ENCODE data around the gene DGKZ.

DGKZ gene

GRCh38 chr11:46307369-46307768 is 39.9 kb upstream of the DGKZ start:
- Histone ChIP-seq H3K27ac (ENCODE audit: low read depth, low read length) (no peak overlapping the region), H3K4me3 (ENCODE audit: low read length) (no peak overlapping the region), H3K9ac (ENCODE audit: low read depth, low read length) (no peak overlapping the region; the same call in 1 of the 2 replicates), H3K4me1 (ENCODE audit: insufficient read depth, low read length) (peaks cover 21% of the 10 kb centered on the region), H3K36me3 (ENCODE audit: insufficient read depth, low read length) (peaks cover 3% of the 10 kb centered on the region; the same call in 1 of the 2 replicates), H3K9me3 (ENCODE audit: insufficient read depth, low read depth, low read length) (no peaks in the 10 kb centered on the region), H3K27me3 (ENCODE audit: insufficient read depth, low read length) (no peaks in the 10 kb centered on the region)
- 96% methylated on average over 3 of the region's 3 CpGs for WGBS

- Histone ChIP-seq H3K36me3 (ENCODE audit: insufficient read depth, low read length) (peaks cover 2% of the 10 kb centered on the region; the same call in 1 of the 2 replicates), H3K9me3 (ENCODE audit: insufficient read depth, low read depth, low read length) (no peaks in the 10 kb centered on the region), H3K27ac (ENCODE audit: low read depth, low read length) (no peak overlapping the region), H3K9ac (ENCODE audit: low read depth, low read length) (no peak overlapping the region; the same call in 1 of the 2 replicates), H3K4me3 (ENCODE audit: low read length) (no peak overlapping the region), H3K27me3 (ENCODE audit: insufficient read depth, low read length) (no peaks in the 10 kb centered on the region), H3K4me1 (ENCODE audit: insufficient read depth, low read length) (peaks cover 21% of the 10 kb centered on the region)
- WGBS, result 77% methylated on average over 14 of the region's 14 CpGs
Observed at GRCh38 chr11:46307785-46308341, 39.4 kb upstream of the DGKZ start.

DNA sequence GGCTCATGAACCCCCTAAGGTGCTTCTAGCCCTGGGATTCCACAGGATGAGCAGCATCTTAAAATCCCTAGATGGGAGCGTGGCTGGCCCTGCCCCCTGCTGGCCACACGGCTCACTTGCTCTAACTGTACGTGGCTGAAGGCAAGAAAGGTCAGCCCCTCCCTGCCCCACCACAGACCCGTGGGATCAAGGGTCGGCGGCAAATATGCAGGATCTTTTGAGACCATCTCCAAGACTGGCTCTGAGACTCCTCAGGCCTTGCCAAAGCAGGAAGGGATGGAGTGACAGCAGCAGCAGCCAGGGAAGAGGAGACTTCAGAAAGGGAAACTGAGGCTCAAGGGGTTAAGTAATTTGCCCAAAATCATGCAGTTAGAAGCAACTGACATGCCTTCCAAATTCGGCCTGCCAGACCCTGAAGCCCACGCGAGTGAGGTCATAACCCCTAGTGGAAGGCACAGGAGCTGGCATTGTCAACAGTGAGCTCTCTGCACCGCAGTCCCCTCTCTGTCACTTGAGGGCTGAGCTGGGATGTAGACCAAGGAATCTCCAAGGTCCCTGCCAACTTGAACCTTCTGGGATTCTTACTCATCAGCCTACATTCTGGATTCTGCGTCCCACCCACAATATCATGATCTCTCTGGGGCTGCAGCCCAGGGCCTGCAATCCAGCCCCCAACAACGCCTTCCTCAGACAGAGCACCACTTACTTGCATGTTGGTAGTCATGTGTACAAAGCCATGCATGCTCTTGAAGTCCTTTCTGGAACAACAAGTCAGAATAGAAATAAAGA is 38.4 kb upstream of the DGKZ start:
- Histone ChIP-seq H3K4me1 (ENCODE audit: insufficient read depth, low read length) (peaks cover 21% of the 10 kb centered on the region), H3K4me3 (ENCODE audit: low read length) (no peak overlapping the region), H3K9me3 (ENCODE audit: insufficient read depth, low read depth, low read length) (no peaks in the 10 kb centered on the region), H3K27me3 (ENCODE audit: insufficient read depth, low read length) (no peaks in the 10 kb centered on the region), H3K9ac (ENCODE audit: low read depth, low read length) (no peak overlapping the region), H3K27ac (ENCODE audit: low read depth, low read length) (no peak overlapping the region), H3K36me3 (ENCODE audit: insufficient read depth, low read length) (no peaks in the 10 kb centered on the region)
- 41% methylated on average over 12 of the region's 12 CpGs for WGBS

DNA sequence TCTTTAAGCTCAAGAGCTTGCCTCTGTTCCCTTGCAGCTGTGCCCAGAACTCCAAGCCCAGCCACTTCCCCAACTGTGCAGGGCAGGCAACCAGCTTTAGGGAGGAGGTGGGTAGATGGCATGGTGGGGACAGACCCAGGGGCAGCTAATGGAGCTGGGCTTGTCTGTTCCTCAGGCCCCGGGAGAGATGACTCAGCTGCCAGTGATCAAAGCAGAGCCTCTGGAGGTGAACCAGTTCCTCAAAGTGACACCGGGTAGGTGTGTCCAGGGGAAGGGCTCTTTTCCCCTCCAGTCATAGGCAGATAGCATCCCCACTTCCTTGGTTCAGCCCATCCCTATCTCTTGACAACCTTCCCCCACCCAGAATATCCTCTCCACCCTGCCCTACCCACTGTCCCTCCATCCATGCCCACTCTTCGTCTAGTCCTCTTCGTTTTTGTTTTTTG is 37.4 kb upstream of the DGKZ start:
- Histone ChIP-seq H3K36me3 (ENCODE audit: insufficient read depth, low read length) (no peaks in the 10 kb centered on the region), H3K27ac (ENCODE audit: low read depth, low read length) (no peak overlapping the region)

GRCh38 chr11:46315033-46315738 is 32.1 kb upstream of the DGKZ start:
- Histone ChIP-seq H3K4me1 (ENCODE audit: insufficient read depth, low read length) (no peaks in the 10 kb centered on the region), H3K27ac (ENCODE audit: low read depth, low read length) (no peak overlapping the region), H3K27me3 (ENCODE audit: insufficient read depth, low read length) (no peaks in the 10 kb centered on the region), H3K9me3 (ENCODE audit: insufficient read depth, low read depth, low read length) (no peaks in the 10 kb centered on the region), H3K36me3 (ENCODE audit: insufficient read depth, low read length) (peaks cover 6% of the 10 kb centered on the region; the same call in 1 of the 2 replicates), H3K9ac (ENCODE audit: low read depth, low read length) (no peak overlapping the region), H3K4me3 (ENCODE audit: low read length) (no peak overlapping the region)
- WGBS, result 61% methylated on average over 16 of the region's 16 CpGs

More for the DNA sequence above, 37.4 kb upstream of the DGKZ start:
- H3K9ac ChIP-seq (ENCODE audit: low read depth, low read length), result no peak overlapping the region
- H3K4me1 ChIP-seq (ENCODE audit: insufficient read depth, low read length), result peaks cover 21% of the 10 kb centered on the region
- WGBS, result 66% methylated on average over 2 of the region's 4 CpGs
- H3K27me3 ChIP-seq (ENCODE audit: insufficient read depth, low read length), result no peaks in the 10 kb centered on the region
- H3K4me3 ChIP-seq (ENCODE audit: low read length), result no peak overlapping the region
- no peaks in the 10 kb centered on the region for H3K9me3 ChIP-seq (ENCODE audit: insufficient read depth, low read depth, low read length)

- 93% methylated on average over 12 of the region's 12 CpGs for WGBS
- Histone ChIP-seq H3K36me3 (ENCODE audit: insufficient read depth, low read length) (peaks cover 6% of the 10 kb centered on the region; the same call in 1 of the 2 replicates), H3K4me3 (ENCODE audit: low read length) (no peak overlapping the region), H3K27ac (ENCODE audit: low read depth, low read length) (no peak overlapping the region), H3K4me1 (ENCODE audit: insufficient read depth, low read length) (no peaks in the 10 kb centered on the region), H3K9ac (ENCODE audit: low read depth, low read length) (no peak overlapping the region), H3K9me3 (ENCODE audit: insufficient read depth, low read depth, low read length) (no peaks in the 10 kb centered on the region), H3K27me3 (ENCODE audit: insufficient read depth, low read length) (no peaks in the 10 kb centered on the region)
Observed at GRCh38 chr11:46315783-46316563, 31.3 kb upstream of the DGKZ start.

DNA sequence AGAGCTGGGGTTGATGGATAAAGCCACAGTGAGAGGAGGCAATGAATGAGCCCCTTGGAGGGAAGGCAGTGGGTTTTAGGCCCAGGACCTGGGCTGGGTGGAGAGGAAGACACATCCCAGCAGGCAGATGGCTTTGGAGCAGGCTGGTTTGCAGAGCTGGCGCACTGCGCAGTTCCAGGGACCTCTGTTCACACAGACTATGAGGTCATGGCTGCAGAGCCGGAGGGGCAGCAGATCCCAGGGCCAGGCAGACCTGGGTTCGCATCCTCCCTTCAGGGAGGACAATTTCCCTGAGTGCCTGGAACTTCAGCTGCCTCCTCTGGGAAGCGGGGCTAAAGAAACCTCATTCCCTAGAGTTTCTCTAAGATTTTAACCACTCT is 28.2 kb upstream of the DGKZ start:
- 95% methylated on average over 5 of the region's 5 CpGs for WGBS
- no peaks in the 10 kb centered on the region for H3K4me1 ChIP-seq (ENCODE audit: insufficient read depth, low read length)
- no peak overlapping the region for H3K27ac ChIP-seq (ENCODE audit: low read depth, low read length)
- H3K9me3 ChIP-seq (ENCODE audit: insufficient read depth, low read depth, low read length), result no peaks in the 10 kb centered on the region
- no peak overlapping the region for H3K9ac ChIP-seq (ENCODE audit: low read depth, low read length)
- H3K36me3 ChIP-seq (ENCODE audit: insufficient read depth, low read length), result peaks cover 6% of the 10 kb centered on the region; the same call in 1 of the 2 replicates
- no peaks in the 10 kb centered on the region for H3K27me3 ChIP-seq (ENCODE audit: insufficient read depth, low read length)
- H3K4me3 ChIP-seq (ENCODE audit: low read length), result no peak overlapping the region

GRCh38 chr11:46321757-46322156 is 25.5 kb upstream of the DGKZ start:
- Histone ChIP-seq H3K4me1 (ENCODE audit: insufficient read depth, low read length) (no peaks in the 10 kb centered on the region), H3K27ac (ENCODE audit: low read depth, low read length) (no peak overlapping the region), H3K4me3 (ENCODE audit: low read length) (no peak overlapping the region), H3K36me3 (ENCODE audit: insufficient read depth, low read length) (peaks cover 6% of the 10 kb centered on the region; the same call in 1 of the 2 replicates), H3K9ac (ENCODE audit: low read depth, low read length) (no peak overlapping the region), H3K27me3 (ENCODE audit: insufficient read depth, low read length) (no peaks in the 10 kb centered on the region), H3K9me3 (ENCODE audit: insufficient read depth, low read depth, low read length) (no peaks in the 10 kb centered on the region)
- WGBS, result 86% methylated on average over 2 of the region's 2 CpGs

GRCh38 chr11:46322759-46323158 is 24.5 kb upstream of the DGKZ start:
- Histone ChIP-seq H3K36me3 (ENCODE audit: insufficient read depth, low read length) (peaks cover 6% of the 10 kb centered on the region; the same call in 1 of the 2 replicates), H3K9ac (ENCODE audit: low read depth, low read length) (no peak overlapping the region), H3K27ac (ENCODE audit: low read depth, low read length) (no peak overlapping the region), H3K27me3 (ENCODE audit: insufficient read depth, low read length) (no peaks in the 10 kb centered on the region), H3K9me3 (ENCODE audit: insufficient read depth, low read depth, low read length) (no peaks in the 10 kb centered on the region), H3K4me1 (ENCODE audit: insufficient read depth, low read length) (no peaks in the 10 kb centered on the region), H3K4me3 (ENCODE audit: low read length) (no peak overlapping the region)
- 82% methylated on average over 5 of the region's 6 CpGs for WGBS

GRCh38 chr11:46326813-46327416 is 20.3 kb upstream of the DGKZ start:
- H3K9ac ChIP-seq (ENCODE audit: low read depth, low read length), result no peak overlapping the region
- peaks cover 15% of the 10 kb centered on the region for H3K4me1 ChIP-seq (ENCODE audit: insufficient read depth, low read length)
- WGBS, result 88% methylated on average over 10 of the region's 10 CpGs
- no peak overlapping the region for H3K27ac ChIP-seq (ENCODE audit: low read depth, low read length)
- H3K9me3 ChIP-seq (ENCODE audit: insufficient read depth, low read depth, low read length), result no peaks in the 10 kb centered on the region
- H3K4me3 ChIP-seq (ENCODE audit: low read length), result no peak overlapping the region
- peaks cover 22% of the 10 kb centered on the region for H3K27me3 ChIP-seq (ENCODE audit: insufficient read depth, low read length)
- H3K36me3 ChIP-seq (ENCODE audit: insufficient read depth, low read length), result no peaks in the 10 kb centered on the region

Data from HUES64 (cell line).